ENCODE measurements around the gene LBR. TPM values are rescaled to one million over a fixed set of nuclear protein-coding genes. Genes with fewer than 3 reads are reported as not detected.

Gene LBR
- total RNA-seq, 1 donor from 2014 or later, result 8.9 TPM

GRCh38 chr1:225465793-225466517, 38.1 kb upstream of the LBR start:
- no peak for DNase-seq
- H3K27ac ChIP-seq (replicated peaks), result no peak overlapping the region
- no peak for TF ChIP-seq CTCF (IDR thresholded peaks at IDR 0.05; ENCODE audit: borderline replicate concordance)
- H3K36me3 ChIP-seq, result no peaks in the 10 kb centered on the region
- intact Hi-C loops (cut with micrococcal nuclease), result no loop called here
- H3K4me3 ChIP-seq, result no peak overlapping the region
- peaks cover 53% of the 10 kb centered on the region for H3K4me1 ChIP-seq
- H3K9me3 ChIP-seq (replicated peaks), result no peaks in the 10 kb centered on the region
- H3K27me3 ChIP-seq (ENCODE audit: low read depth), result no peaks in the 10 kb centered on the region

GRCh38 chr1:225464851-225465792, 37.3 kb upstream of the LBR start:
- DNase-seq, result no peak
- intact Hi-C loops (cut with micrococcal nuclease), result no loop called here
- Histone ChIP-seq H3K4me1 (peaks cover 61% of the 10 kb centered on the region), H3K4me3 (no peak overlapping the region), H3K27me3 (ENCODE audit: low read depth) (no peaks in the 10 kb centered on the region), H3K27ac (replicated peaks) (peak overlapping the region; percentile 40), H3K36me3 (no peaks in the 10 kb centered on the region), H3K9me3 (replicated peaks) (no peaks in the 10 kb centered on the region)
- no peak for TF ChIP-seq CTCF (IDR thresholded peaks at IDR 0.05; ENCODE audit: borderline replicate concordance)

- H3K4me1 ChIP-seq, result peaks cover 59% of the 10 kb centered on the region
- H3K9me3 ChIP-seq (replicated peaks), result no peaks in the 10 kb centered on the region
- intact Hi-C loops (cut with micrococcal nuclease), result no loop called here
- TF ChIP-seq CTCF (IDR thresholded peaks at IDR 0.05; ENCODE audit: borderline replicate concordance), result no peak
- no peaks in the 10 kb centered on the region for H3K36me3 ChIP-seq
- no peak for DNase-seq
- no peaks in the 10 kb centered on the region for H3K27me3 ChIP-seq (ENCODE audit: low read depth)
- no peak overlapping the region for H3K27ac ChIP-seq (replicated peaks)
- H3K4me3 ChIP-seq, result no peak overlapping the region
Observed at GRCh38 chr1:225462714-225463574, 35.1 kb upstream of the LBR start.

GRCh38 chr1:225462429-225462713, 34.5 kb upstream of the LBR start:
- intact Hi-C loops (cut with micrococcal nuclease), result no loop called here
- no peaks in the 10 kb centered on the region for H3K36me3 ChIP-seq
- H3K27me3 ChIP-seq (ENCODE audit: low read depth), result no peaks in the 10 kb centered on the region
- H3K27ac ChIP-seq (replicated peaks), result no peak overlapping the region
- H3K4me3 ChIP-seq, result no peak overlapping the region
- H3K4me1 ChIP-seq, result peaks cover 53% of the 10 kb centered on the region
- no peak for DNase-seq
- TF ChIP-seq CTCF (IDR thresholded peaks at IDR 0.05; ENCODE audit: borderline replicate concordance), result no peak
- H3K9me3 ChIP-seq (replicated peaks), result no peaks in the 10 kb centered on the region

Data from left ventricle myocardium inferior (tissue), 1 donor.